ENCODE measurements around the gene RALA. TPM values are rescaled to one million over a fixed set of nuclear protein-coding genes. Genes with fewer than 3 reads are reported as not detected.

RALA gene
- total RNA-seq, 1 donor from 2014 or later, result 59.5 TPM

DNA sequence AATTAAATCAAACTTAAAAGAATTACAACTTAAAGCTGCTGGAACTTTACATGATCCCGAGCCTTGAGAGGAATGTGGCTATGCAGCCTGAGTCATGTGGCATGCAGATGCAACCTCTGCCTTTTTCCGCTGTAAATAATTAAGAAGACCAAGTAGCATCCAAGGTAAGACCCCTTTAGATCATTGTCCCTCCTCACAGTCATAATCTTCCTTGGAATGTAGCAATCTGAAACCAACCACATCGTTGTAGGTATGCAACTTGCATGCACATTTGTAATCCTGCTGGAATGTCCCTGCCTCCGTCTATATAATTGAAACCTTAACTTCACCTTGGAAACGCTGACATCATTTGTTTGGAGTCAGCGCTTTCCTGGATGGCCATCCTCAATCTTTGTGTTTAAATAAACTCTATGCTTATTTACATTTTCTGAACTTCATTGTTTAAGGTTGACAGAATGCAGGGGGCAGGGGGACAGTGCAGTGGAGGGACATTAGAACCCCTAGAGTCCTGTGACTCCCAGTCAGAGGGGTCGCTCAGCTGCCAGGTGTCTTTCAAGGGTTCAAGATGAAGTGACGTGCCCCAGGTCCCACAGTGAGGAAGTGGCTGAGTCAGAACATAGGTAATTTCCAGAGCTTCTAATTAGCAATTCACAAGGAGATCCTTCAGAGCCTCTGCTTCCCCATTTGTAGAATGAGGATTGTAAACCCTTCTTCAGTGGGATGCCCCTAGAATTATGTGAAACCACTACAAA is 110.7 kb downstream of the RALA start:
- peak overlapping the region; percentile 98 for H2AFZ ChIP-seq (replicated peaks)
- no peaks in the 10 kb centered on the region for H4K20me1 ChIP-seq (ENCODE audit: low read depth)
- H3F3A ChIP-seq (ENCODE audit: low read depth), result peaks cover 22% of the 10 kb centered on the region
- DNase-seq (ENCODE audit: low spot score), result peak; percentile 66
- H3K9me3 ChIP-seq (ENCODE audit: low read depth), result no peaks in the 10 kb centered on the region
- H3K4me3 Mint-ChIP-seq, result peak overlapping the region; percentile 88
- no peaks in the 10 kb centered on the region for H3K36me3 ChIP-seq
- peaks cover 7% of the 10 kb centered on the region for H3K27me3 ChIP-seq
- no peak overlapping the region for H3K9ac ChIP-seq
- TF ChIP-seq EZH2 (IDR thresholded peaks at IDR 0.05), result no peak
- TF ChIP-seq, protein P1, sequence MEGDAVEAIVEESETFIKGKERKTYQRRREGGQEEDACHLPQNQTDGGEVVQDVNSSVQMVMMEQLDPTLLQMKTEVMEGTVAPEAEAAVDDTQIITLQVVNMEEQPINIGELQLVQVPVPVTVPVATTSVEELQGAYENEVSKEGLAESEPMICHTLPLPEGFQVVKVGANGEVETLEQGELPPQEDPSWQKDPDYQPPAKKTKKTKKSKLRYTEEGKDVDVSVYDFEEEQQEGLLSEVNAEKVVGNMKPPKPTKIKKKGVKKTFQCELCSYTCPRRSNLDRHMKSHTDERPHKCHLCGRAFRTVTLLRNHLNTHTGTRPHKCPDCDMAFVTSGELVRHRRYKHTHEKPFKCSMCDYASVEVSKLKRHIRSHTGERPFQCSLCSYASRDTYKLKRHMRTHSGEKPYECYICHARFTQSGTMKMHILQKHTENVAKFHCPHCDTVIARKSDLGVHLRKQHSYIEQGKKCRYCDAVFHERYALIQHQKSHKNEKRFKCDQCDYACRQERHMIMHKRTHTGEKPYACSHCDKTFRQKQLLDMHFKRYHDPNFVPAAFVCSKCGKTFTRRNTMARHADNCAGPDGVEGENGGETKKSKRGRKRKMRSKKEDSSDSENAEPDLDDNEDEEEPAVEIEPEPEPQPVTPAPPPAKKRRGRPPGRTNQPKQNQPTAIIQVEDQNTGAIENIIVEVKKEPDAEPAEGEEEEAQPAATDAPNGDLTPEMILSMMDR (IDR thresholded peaks at IDR 0.05), result no peak
- TF ChIP-seq EZH2phosphoT487 (IDR thresholded peaks at IDR 0.05), result peak; percentile 78
- H3K27ac ChIP-seq, result peak overlapping the region; percentile 1
- H3K9me3 Mint-ChIP-seq, result no peaks in the 10 kb centered on the region
- peak overlapping the region; percentile 52 for H3K4me3 ChIP-seq
- peak overlapping the region; percentile 81 for H3K4me2 ChIP-seq
- peaks cover 12% of the 10 kb centered on the region for H3K79me2 ChIP-seq (ENCODE audit: low read depth)
- peaks cover 6% of the 10 kb centered on the region for H3K36me3 Mint-ChIP-seq
- peaks cover 12% of the 10 kb centered on the region for H3K27me3 Mint-ChIP-seq (ENCODE audit: insufficient read depth, low read depth)
- H3K4me1 ChIP-seq, result peaks cover 9% of the 10 kb centered on the region
- H3K27ac Mint-ChIP-seq, result peak overlapping the region; percentile 70
- H3K4me1 Mint-ChIP-seq, result peaks cover 25% of the 10 kb centered on the region

DNA sequence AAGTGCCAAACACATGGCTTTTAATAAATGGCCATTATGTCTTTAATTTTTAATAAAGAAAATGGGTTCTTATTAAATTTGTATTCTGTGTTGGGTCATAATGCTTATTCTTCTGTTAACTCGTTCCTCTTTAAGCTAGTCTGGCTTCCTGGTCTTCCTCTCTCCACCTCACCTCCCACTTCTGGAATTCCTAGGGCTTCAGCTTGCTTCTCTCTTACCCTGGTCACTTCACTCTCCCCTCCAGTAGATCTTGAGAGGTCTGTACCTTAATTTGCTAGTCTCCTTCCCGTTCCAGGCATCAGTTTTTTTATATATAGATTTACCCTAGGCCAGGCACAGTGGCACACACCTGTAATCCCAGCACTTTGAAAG is 111.2 kb downstream of the RALA start:
- Histone ChIP-seq H3K27me3 (peaks cover 7% of the 10 kb centered on the region), H3K4me1 (peaks cover 9% of the 10 kb centered on the region), H3K27ac (no peak overlapping the region), H3K4me3 (peak overlapping the region; percentile 52), H3F3A (ENCODE audit: low read depth) (peaks cover 22% of the 10 kb centered on the region), H4K20me1 (ENCODE audit: low read depth) (no peaks in the 10 kb centered on the region), H3K36me3 (no peaks in the 10 kb centered on the region), H3K79me2 (ENCODE audit: low read depth) (peaks cover 12% of the 10 kb centered on the region), H3K9me3 (ENCODE audit: low read depth) (no peaks in the 10 kb centered on the region), H3K4me2 (peak overlapping the region; percentile 81), H2AFZ (replicated peaks) (no peak overlapping the region), H3K9ac (no peak overlapping the region)
- Mint-ChIP-seq H3K4me3 (peak overlapping the region; percentile 78), H3K4me1 (peaks cover 25% of the 10 kb centered on the region), H3K9me3 (no peaks in the 10 kb centered on the region), H3K36me3 (peaks cover 6% of the 10 kb centered on the region), H3K27me3 (ENCODE audit: insufficient read depth, low read depth) (peaks cover 12% of the 10 kb centered on the region), H3K27ac (no peak overlapping the region)
- TF ChIP-seq, protein P1 (IDR thresholded peaks at IDR 0.05), result no peak
- TF ChIP-seq EZH2 (IDR thresholded peaks at IDR 0.05) (no peak), EZH2phosphoT487 (IDR thresholded peaks at IDR 0.05) (no peak)
- DNase-seq (ENCODE audit: low spot score), result no peak

DNA sequence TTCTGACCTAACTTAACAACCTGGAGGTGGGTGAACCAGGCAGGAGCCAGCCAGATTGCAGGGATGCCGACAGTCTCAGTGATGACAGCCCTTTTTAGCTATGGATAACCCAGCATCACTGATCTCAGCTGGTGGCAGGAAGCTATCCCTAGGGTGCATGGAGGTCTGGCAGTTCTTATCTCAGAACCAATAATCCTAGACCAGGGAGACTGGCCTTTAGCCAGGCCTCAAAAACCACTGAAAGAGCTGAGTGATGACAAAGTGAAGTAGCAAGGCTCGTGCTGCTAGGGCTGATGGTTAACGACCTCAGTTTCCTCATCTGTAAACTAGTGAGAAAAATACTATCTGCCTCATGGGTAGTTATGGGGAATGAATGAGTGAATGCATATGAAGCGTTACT is 112.5 kb downstream of the RALA start:
- H3K4me1 Mint-ChIP-seq, result peaks cover 25% of the 10 kb centered on the region

More for the DNA sequence above, 112.5 kb downstream of the RALA start:
- TF ChIP-seq EZH2phosphoT487 (IDR thresholded peaks at IDR 0.05), result no peak
- TF ChIP-seq, protein P1 (IDR thresholded peaks at IDR 0.05), result no peak
- Histone ChIP-seq H3K4me1 (peaks cover 9% of the 10 kb centered on the region), H3K9me3 (ENCODE audit: low read depth) (no peaks in the 10 kb centered on the region), H3K27me3 (peaks cover 7% of the 10 kb centered on the region), H3K4me2 (no peak overlapping the region), H3K36me3 (no peaks in the 10 kb centered on the region), H3F3A (ENCODE audit: low read depth) (peaks cover 22% of the 10 kb centered on the region), H3K79me2 (ENCODE audit: low read depth) (peaks cover 12% of the 10 kb centered on the region), H3K27ac (no peak overlapping the region), H4K20me1 (ENCODE audit: low read depth) (no peaks in the 10 kb centered on the region), H2AFZ (replicated peaks) (no peak overlapping the region), H3K4me3 (no peak overlapping the region), H3K9ac (no peak overlapping the region)
- Mint-ChIP-seq H3K36me3 (peaks cover 8% of the 10 kb centered on the region), H3K9me3 (no peaks in the 10 kb centered on the region), H3K27ac (no peak overlapping the region), H3K27me3 (ENCODE audit: insufficient read depth, low read depth) (peaks cover 12% of the 10 kb centered on the region), H3K4me3 (no peak overlapping the region)
- DNase-seq (ENCODE audit: low spot score), result no peak
